PC-9 (cell line): ENCODE results near the gene LMO7. TPM values are rescaled to one million over a fixed set of nuclear protein-coding genes. Genes with fewer than 3 reads are reported as not detected.
"Not testable (repeated sequence)": the region's sequence is repeated elsewhere in the genome, so short reads cannot be mapped to it uniquely, and the experiment has no call there.

Source experiments
- BruUV-seq: library from RNA; stranded (reverse); fragments of 400-500 nt; replicated peaks from 2 replicates; lab custom pipeline; 2021; lab: Mats Ljungman, UMichigan
- CTCF ChIA-PET: fragments of 300-600 bp; sonication (Branson Sonifier 250); formaldehyde crosslinking; loops from one replicate; lab custom pipeline; 2022; ENCODE audit warnings: antibody characterized with exemption; lab: Charles Lee
- POLR2A ChIA-PET: fragments of 300-600 bp; sonication (Branson Sonifier 250); formaldehyde crosslinking; loops from one replicate; lab custom pipeline; 2022; ENCODE audit warnings: antibody characterized with exemption; ENCODE audit not compliant: unreplicated experiment; lab: Charles Lee
- DNase-seq, 2 experiments: peaks; one replicate each; pipeline versions ENCODE4 v3.0.0 to v3.0.0-alpha.2; 2015 to 2022; ENCODE audit warnings: mixed read lengths in 1 of 2
- H2AFZ ChIP-seq: fragments of 200-600 bp; sonication (generic); 2 replicates; pipeline ENCODE4 v1.8.1; 2017; ENCODE audit warnings: antibody characterized with exemption
- H3F3A ChIP-seq: fragments of 200-600 bp; sonication (generic); 2 replicates; pipeline ENCODE4 v1.8.1; 2017; ENCODE audit warnings: antibody characterized with exemption, mild to moderate bottlenecking, low read depth; ENCODE audit not compliant: insufficient read depth
- H3K27ac ChIP-seq: fragments of 200-600 bp; sonication (generic); 2 replicates; pipeline ENCODE4 v1.6.1; 2016; ENCODE audit warnings: mixed run types
- H3K27me3 ChIP-seq: fragments of 200-600 bp; sonication (generic); 2 replicates; pipeline ENCODE4 v1.6.1; 2016; ENCODE audit warnings: low read depth, mixed run types; ENCODE audit not compliant: insufficient read depth
- H3K36me3 ChIP-seq: fragments of 200-600 bp; sonication (generic); 2 replicates; pipeline ENCODE4 v1.6.1; 2016; ENCODE audit warnings: low read depth, mixed run types
- H3K4me1 ChIP-seq: fragments of 200-600 bp; sonication (generic); replicated peaks from 2 replicates; pipeline ENCODE4 v1.6.1; 2016; ENCODE audit warnings: mixed run types; ENCODE audit not compliant: insufficient read depth
- H3K4me2 ChIP-seq: fragments of 200-600 bp; sonication (generic); 2 replicates; pipeline ENCODE4 v1.6.1; 2017; ENCODE audit warnings: mixed run types
- H3K4me3 ChIP-seq: fragments of 200-600 bp; sonication (generic); 2 replicates; pipeline ENCODE4 v1.6.1; 2016; ENCODE audit warnings: mixed run types
- H3K79me2 ChIP-seq: fragments of 200-600 bp; sonication (generic); 2 replicates; pipeline ENCODE4 v1.6.1; 2017; ENCODE audit warnings: low read depth, mixed run types
- H3K9me2 ChIP-seq: fragments of 200-600 bp; sonication (generic); 2 replicates; pipeline ENCODE4 v1.8.1; 2017; ENCODE audit warnings: mild to moderate bottlenecking; ENCODE audit not compliant: insufficient read depth
- H3K9me3 ChIP-seq: fragments of 200-600 bp; sonication (generic); 2 replicates; pipeline ENCODE4 v1.8.1; 2016; ENCODE audit warnings: low read depth; ENCODE audit not compliant: insufficient read depth
- H4K20me1 ChIP-seq: fragments of 200-600 bp; sonication (generic); 2 replicates; pipeline ENCODE4 v1.8.1; 2017; ENCODE audit not compliant: insufficient read depth
- CTCF ChIP-seq: fragments of 200-600 bp; sonication (generic); conservative IDR thresholded peaks from 2 replicates; pipeline ENCODE4 v1.6.1; 2017; ENCODE audit warnings: mixed run types, antibody characterized with exemption, mild to moderate bottlenecking, moderate library complexity
- EZH2 ChIP-seq: fragments of 200-600 bp; sonication (generic); IDR thresholded peaks from 2 replicates; pipeline ENCODE4 v1.8.0; 2017; ENCODE audit warnings: antibody characterized with exemption, low read depth
- intact Hi-C: fragments of 100-400 bp; cut with micrococcal nuclease; formaldehyde crosslinking; loops from one replicate; pipeline ENCODE4 v1.10.0; 2022; ENCODE audit not compliant: unreplicated experiment
- total RNA-seq: library from RNA; stranded (reverse); gene quantifications from 2 replicates; pipeline ENCODE4 v1.2.3, GENCODE V29; 2021

The LMO7 gene
- total RNA-seq, 1 experiment from 2014 or later = 93.0 TPM

- Histone ChIP-seq H3K9me2 (no peaks in the 10 kb centered on the region), H3K27ac (no peak overlapping the region), H3K9me3 (peaks cover 29% of the 10 kb centered on the region), H3K4me3 (no peak overlapping the region), H3K36me3 (peaks cover 44% of the 10 kb centered on the region), H3K4me1 (peaks cover 12% of the 10 kb centered on the region), H4K20me1 (no peaks in the 10 kb centered on the region), H3K79me2 (peaks cover 34% of the 10 kb centered on the region), H3F3A (0 out of 2 replicates have a peak, but pooled peaks cover 5% of the 10 kb centered on the region), H3K4me2 (no peak overlapping the region), H3K27me3 (no peaks in the 10 kb centered on the region), H2AFZ (no peak overlapping the region)
- CTCF ChIA-PET = no interaction called here
- no TSS peak for BruUV-seq
- POLR2A ChIA-PET = no interaction called here
- no peak for DNase-seq
- intact Hi-C loops = no loop called here
- no peak for TF ChIP-seq CTCF
- no peak for TF ChIP-seq EZH2
Observed at GRCh38 chr13:75776550-75776949, 140.4 kb downstream of the LMO7 start.

DNA sequence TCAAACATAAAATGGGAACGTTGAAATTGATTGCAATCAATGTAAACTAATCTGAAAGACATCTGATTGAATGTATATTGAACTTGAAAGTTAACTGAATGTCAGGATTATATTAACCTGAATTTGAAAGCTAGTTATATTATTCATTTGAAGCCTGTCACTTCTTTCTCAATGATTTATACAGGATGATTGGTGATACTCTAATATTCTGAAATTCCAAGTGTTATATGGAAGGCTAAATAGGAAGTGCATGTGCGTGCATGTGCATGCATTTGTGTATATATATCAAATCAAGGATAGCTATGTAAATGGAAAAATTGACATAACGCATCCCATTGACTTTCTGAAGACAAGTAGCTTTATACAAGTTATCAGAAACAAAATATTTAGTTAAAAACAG, 143.3 kb downstream of the LMO7 start:
- Histone ChIP-seq H3K4me3 (no peak overlapping the region), H3K9me3 (peaks cover 16% of the 10 kb centered on the region), H3K79me2 (peaks cover 21% of the 10 kb centered on the region), H3K27me3 (no peaks in the 10 kb centered on the region), H3F3A (no peaks in the 10 kb centered on the region), H3K27ac (no peak overlapping the region), H4K20me1 (no peaks in the 10 kb centered on the region), H3K9me2 (no peaks in the 10 kb centered on the region), H3K36me3 (peaks cover 35% of the 10 kb centered on the region), H3K4me1 (no peaks in the 10 kb centered on the region), H3K4me2 (no peak overlapping the region), H2AFZ (no peak overlapping the region)
- no peak for DNase-seq
- ChIA-PET CTCF (no interaction called here), POLR2A (no interaction called here)
- intact Hi-C loops = no loop called here
- TF ChIP-seq CTCF = no peak
- TF ChIP-seq EZH2 = no peak
- BruUV-seq = no TSS peak

- H3F3A ChIP-seq, H4K20me1 ChIP-seq, H3K27ac ChIP-seq, CTCF ChIA-PET, H3K27me3 ChIP-seq, H3K4me1 ChIP-seq, H3K4me2 ChIP-seq, intact Hi-C loops, H3K4me3 ChIP-seq, BruUV-seq, H3K9me2 ChIP-seq, POLR2A ChIA-PET, H2AFZ ChIP-seq, DNase-seq: not testable (repeated sequence)
- Histone ChIP-seq H3K9me3 (peaks cover 16% of the 10 kb centered on the region), H3K79me2 (peaks cover 20% of the 10 kb centered on the region), H3K36me3 (peaks cover 28% of the 10 kb centered on the region)
Observed at GRCh38 chr13:75780103-75780502, 144.0 kb downstream of the LMO7 start.

GRCh38 chr13:75782985-75783384, 146.9 kb downstream of the LMO7 start:
- Histone ChIP-seq H4K20me1 (no peaks in the 10 kb centered on the region), H3K27ac (no peak overlapping the region), H3K4me3 (no peak overlapping the region), H3K9me2 (no peaks in the 10 kb centered on the region), H3F3A (no peaks in the 10 kb centered on the region), H3K27me3 (no peaks in the 10 kb centered on the region), H3K4me1 (no peaks in the 10 kb centered on the region), H3K79me2 (peaks cover 33% of the 10 kb centered on the region), H3K4me2 (no peak overlapping the region), H2AFZ (no peak overlapping the region), H3K9me3 (peaks cover 16% of the 10 kb centered on the region), H3K36me3 (peaks cover 30% of the 10 kb centered on the region)
- no TSS peak for BruUV-seq
- TF ChIP-seq EZH2 (no peak), CTCF (no peak)
- no peak for DNase-seq
- CTCF ChIA-PET = no interaction called here
- intact Hi-C loops = no loop called here
- POLR2A ChIA-PET = no interaction called here
